Urinary bladder (tissue), 4 donors: ENCODE data around the gene ABL2. TPM values are rescaled to one million over a fixed set of nuclear protein-coding genes. Genes with fewer than 3 reads are reported as not detected.
"Not testable (repeated sequence)": the region's sequence is repeated elsewhere in the genome, so short reads cannot be mapped to it uniquely, and the experiment has no call there.

Source experiments
- DNase-seq: peaks from one replicate; pipeline ENCODE4 v3.0.0-alpha.2; 2015; ENCODE audit errors: extremely low spot score
- H3K27ac ChIP-seq: one replicate; pipeline ENCODE4 v1.5.1; 2013; ENCODE audit warnings: low read depth, mild to moderate bottlenecking, moderate library complexity
- H3K36me3 ChIP-seq: one replicate; pipeline ENCODE4 v1.6.1; 2013; ENCODE audit warnings: mild to moderate bottlenecking, moderate library complexity; ENCODE audit not compliant: insufficient read depth
- H3K4me1 ChIP-seq: one replicate; pipeline ENCODE4 v1.6.1; 2013; ENCODE audit warnings: mild to moderate bottlenecking, moderate library complexity; ENCODE audit not compliant: insufficient read depth
- H3K4me3 ChIP-seq: one replicate; pipeline ENCODE4 v1.5.1; 2013; ENCODE audit warnings: low read depth, low read length
- WGBS: extraction: QIAGEN DNeasy Blood & Tissue Kit; methylation state at CpG from one replicate; pipeline ENCODE4 v1.1.7; 2013; 5-methylcytosine and 5-hydroxymethylcytosine counted together
- polyA plus RNA-seq: library from polyadenylated mRNA; stranded (reverse); fragments of 200-250 nt; gene quantifications from one replicate; pipeline ENCODE4 v1.2.3, GENCODE V29; 2013
- total RNA-seq: library from RNA; depleted of rRNA; stranded (reverse); fragments of >200 nt; gene quantifications from one replicate; pipeline ENCODE4 v1.2.3, GENCODE V29; 2014
- donor health status: healthy with polysubstance abuse.
- donor health status: healthy.

The ABL2 gene
- total and polyA plus RNA-seq, 2 donors, result 5.9 to 17.4 TPM

GRCh38 chr1:179175011-179175841, 54.3 kb downstream of the ABL2 start:
- 74% methylated on average over 2 of the region's 2 CpGs for WGBS
- Histone ChIP-seq H3K4me1 (peaks cover 2% of the 10 kb centered on the region), H3K4me3 (no peak overlapping the region), H3K27ac (no peak overlapping the region), H3K36me3 (no peaks in the 10 kb centered on the region)
- no peak for DNase-seq

DNA sequence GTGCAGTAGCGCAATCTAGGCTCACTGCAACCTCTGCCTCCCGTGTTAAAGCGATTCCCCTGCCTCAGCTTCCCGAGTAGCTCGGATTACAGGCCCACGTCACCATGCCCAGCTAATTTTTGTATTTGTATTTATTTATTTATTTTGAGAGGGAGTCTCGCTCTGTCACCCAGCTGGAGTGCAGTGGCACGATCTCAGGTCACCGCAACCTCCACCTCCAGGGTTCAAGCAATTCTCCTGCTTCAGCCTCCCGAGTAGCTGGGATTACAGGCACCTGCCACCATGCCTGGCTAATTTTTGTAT, 59.1 kb downstream of the ABL2 start:
- not testable (repeated sequence) for H3K4me1 ChIP-seq, H3K36me3 ChIP-seq, DNase-seq, H3K4me3 ChIP-seq, H3K27ac ChIP-seq
- 97% methylated on average over 10 of the region's 10 CpGs for WGBS

DNA sequence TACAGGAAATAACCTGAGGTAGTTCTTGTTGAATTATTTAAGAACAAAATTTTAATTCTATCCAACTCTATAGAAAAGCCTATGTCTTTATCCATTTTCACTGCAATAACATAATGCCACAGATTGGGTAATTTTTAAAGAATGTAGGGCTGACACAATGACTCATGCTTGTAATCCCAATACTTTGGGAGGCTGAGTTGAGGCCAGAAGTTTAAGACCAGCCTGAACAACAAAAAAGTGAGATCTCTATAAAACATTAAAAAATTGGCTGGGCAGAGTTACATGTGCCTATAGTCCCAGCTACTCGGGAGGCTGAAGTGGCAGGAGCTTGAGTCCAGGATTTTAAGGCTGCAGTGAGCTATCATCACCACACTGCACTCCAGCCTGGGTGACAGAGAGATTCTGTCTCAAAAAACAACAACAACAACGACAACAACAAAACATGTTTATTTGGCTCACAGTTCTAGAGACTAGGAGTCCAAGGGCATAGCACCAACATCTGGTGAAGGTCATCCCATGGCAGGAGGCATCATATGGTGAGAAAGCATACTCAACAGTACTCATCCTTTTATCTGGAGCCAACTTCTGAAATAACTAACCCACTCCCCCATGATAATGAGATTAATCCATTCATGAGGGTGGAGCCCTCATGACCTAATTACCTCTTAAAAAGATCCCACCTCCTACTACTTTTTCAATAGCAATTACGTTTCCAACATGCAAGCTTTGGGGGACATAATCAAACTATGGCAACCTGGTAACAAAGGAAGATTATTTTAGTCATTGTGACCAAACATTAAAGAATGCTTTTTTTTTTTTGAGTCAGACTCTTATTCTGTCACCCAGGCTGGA, 59.6 kb downstream of the ABL2 start:
- Histone ChIP-seq H3K4me3 (no peak overlapping the region), H3K36me3 (no peaks in the 10 kb centered on the region), H3K4me1 (peaks cover 3% of the 10 kb centered on the region), H3K27ac (no peak overlapping the region)
- no peak for DNase-seq
- WGBS, result 62% methylated on average over 3 of the region's 3 CpGs

- 52% methylated on average over 3 of the region's 3 CpGs for WGBS
- Histone ChIP-seq H3K27ac (no peak overlapping the region), H3K4me1 (peaks cover 3% of the 10 kb centered on the region), H3K4me3 (no peak overlapping the region), H3K36me3 (no peaks in the 10 kb centered on the region)
- DNase-seq, result no peak
Measured at GRCh38 chr1:179168536-179168935, 60.9 kb downstream of the ABL2 start.

GRCh38 chr1:179167955-179168354, 61.5 kb downstream of the ABL2 start:
- no peak overlapping the region for H3K4me3 ChIP-seq
- 84% methylated on average over 1 of the region's 1 CpG for WGBS
- peaks cover 3% of the 10 kb centered on the region for H3K4me1 ChIP-seq
- H3K36me3 ChIP-seq, result no peaks in the 10 kb centered on the region
- no peak for DNase-seq
- H3K27ac ChIP-seq, result no peak overlapping the region

DNA sequence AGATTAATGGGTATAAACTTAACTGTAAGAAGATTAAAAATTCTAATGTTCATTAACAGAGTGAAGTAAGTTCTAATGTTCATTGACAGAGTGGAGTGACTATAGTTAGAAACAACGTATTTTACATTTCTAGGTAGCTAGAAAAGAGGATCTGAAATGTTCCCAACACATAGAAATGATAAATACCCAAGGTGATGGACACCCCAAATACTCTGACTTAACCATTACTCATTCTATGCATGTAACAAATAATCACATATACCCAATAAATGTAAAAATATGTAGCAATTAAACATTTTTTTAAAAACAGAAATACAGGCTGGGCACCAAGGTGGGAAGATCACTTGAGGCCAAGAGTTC, 62.1 kb downstream of the ABL2 start:
- no peak for DNase-seq
- peak overlapping the region; percentile 18 for H3K27ac ChIP-seq
- H3K36me3 ChIP-seq, result no peaks in the 10 kb centered on the region
- 70% methylated on average over 1 of the region's 1 CpG for WGBS
- H3K4me3 ChIP-seq, result no peak overlapping the region
- peaks cover 3% of the 10 kb centered on the region for H3K4me1 ChIP-seq

DNA sequence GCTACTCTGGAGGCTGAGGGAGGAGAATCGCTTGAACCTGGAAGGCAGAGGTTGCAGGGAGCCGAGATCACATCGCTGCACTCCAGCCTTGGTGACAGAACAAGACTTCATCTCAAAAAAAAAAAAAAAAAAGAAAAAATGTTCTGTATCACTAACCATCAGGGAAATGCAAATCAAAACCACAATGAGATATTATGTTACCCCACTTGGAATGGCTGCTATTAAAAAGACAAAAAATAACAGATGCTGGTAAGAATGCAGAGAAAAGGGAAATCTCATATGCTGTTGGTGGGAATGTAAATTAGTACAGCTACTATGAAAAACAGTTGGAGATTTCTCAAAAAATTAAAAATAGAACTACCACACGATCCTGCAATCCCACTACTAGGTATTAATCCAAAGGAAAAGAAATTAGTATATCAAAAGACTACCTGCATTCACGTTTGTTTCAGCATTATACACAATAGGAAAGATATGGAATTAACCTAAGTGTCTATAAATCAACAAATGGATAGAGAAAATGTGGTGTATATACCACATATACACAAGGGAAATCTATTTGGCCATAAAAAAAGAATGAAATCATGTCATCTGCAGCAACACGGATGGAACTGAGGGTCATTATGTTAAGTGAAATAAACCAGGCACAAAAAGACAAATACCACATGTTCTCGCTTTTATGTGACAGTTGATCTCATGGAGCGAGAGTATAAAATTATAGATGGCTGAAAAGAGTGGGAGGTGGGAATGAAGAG, 62.6 kb downstream of the ABL2 start:
- H3K27ac ChIP-seq, result no peak overlapping the region
- H3K4me1 ChIP-seq, result peaks cover 3% of the 10 kb centered on the region
- H3K4me3 ChIP-seq, result no peak overlapping the region
- no peak for DNase-seq
- 57% methylated on average over 8 of the region's 8 CpGs for WGBS
- H3K36me3 ChIP-seq, result no peaks in the 10 kb centered on the region

DNA sequence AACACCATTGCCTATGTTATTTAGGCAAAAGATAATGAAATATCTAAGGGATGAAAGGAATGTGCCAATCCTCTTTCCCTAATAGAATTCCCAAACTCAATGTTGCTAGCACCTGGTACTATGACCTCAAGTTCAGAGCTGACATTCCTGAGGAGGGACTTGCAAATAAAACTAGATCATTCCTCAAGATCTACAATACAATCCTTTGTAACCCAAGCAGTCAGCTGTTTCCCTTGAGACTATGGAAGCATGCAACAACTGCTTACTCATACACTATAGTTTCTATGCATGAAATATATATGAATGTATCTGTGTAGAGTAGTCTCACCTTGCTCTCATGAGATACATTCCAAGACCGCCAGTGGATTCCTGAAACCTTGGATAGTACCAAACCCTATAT, 65.0 kb downstream of the ABL2 start:
- H3K27ac ChIP-seq, result no peak overlapping the region
- WGBS, result 93% methylated on average over 1 of the region's 1 CpG
- no peak for DNase-seq
- H3K4me3 ChIP-seq, result no peak overlapping the region
- no peaks in the 10 kb centered on the region for H3K36me3 ChIP-seq
- no peaks in the 10 kb centered on the region for H3K4me1 ChIP-seq

- no peak overlapping the region for H3K4me3 ChIP-seq
- no peak overlapping the region for H3K27ac ChIP-seq
- H3K4me1 ChIP-seq, result no peaks in the 10 kb centered on the region
- H3K36me3 ChIP-seq, result no peaks in the 10 kb centered on the region
- 99% methylated on average over 6 of the region's 6 CpGs for WGBS
- DNase-seq, result no peak
Measured at GRCh38 chr1:179156708-179157107, 72.8 kb downstream of the ABL2 start.

- H3K27ac ChIP-seq, result no peak overlapping the region
- DNase-seq, result no peak
- H3K36me3 ChIP-seq, result no peaks in the 10 kb centered on the region
- no peak overlapping the region for H3K4me3 ChIP-seq
- H3K4me1 ChIP-seq, result no peaks in the 10 kb centered on the region
- WGBS, result 93% methylated on average over 1 of the region's 1 CpG
Measured at GRCh38 chr1:179156026-179156425, 73.5 kb downstream of the ABL2 start.

GRCh38 chr1:179155615-179156014, 73.9 kb downstream of the ABL2 start:
- Histone ChIP-seq H3K27ac (no peak overlapping the region), H3K4me3 (no peak overlapping the region), H3K4me1 (no peaks in the 10 kb centered on the region), H3K36me3 (no peaks in the 10 kb centered on the region)
- DNase-seq, result no peak
- WGBS, result 87% methylated on average over 3 of the region's 3 CpGs

DNA sequence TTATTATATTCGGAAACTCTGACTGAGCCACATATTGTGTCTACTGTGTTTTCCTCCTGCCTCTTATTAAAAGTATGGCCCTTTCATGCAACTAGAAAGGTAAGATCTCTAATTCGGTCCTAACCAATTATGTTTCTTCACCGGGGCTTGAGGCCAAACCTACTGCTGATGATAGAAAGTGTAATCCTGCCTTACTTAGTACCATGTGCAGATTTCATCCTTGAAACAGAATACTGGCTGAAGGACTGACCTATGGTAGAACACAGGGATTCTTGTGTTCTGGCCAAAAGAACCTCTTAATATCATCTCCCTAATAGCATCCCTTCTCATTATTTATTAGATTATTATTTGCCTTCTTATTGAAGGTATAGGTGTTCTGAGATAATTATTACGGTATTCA, 75.0 kb downstream of the ABL2 start:
- 96% methylated on average over 4 of the region's 4 CpGs for WGBS

GRCh38 chr1:179153217-179153616, 76.3 kb downstream of the ABL2 start:
- WGBS, result 72% methylated on average over 6 of the region's 6 CpGs
- Histone ChIP-seq H3K27ac (no peak overlapping the region), H3K4me3 (no peak overlapping the region), H3K4me1 (no peaks in the 10 kb centered on the region), H3K36me3 (no peaks in the 10 kb centered on the region)
- no peak for DNase-seq

More for the DNA sequence above, 75.0 kb downstream of the ABL2 start:
- Histone ChIP-seq H3K36me3 (no peaks in the 10 kb centered on the region), H3K27ac (no peak overlapping the region), H3K4me1 (no peaks in the 10 kb centered on the region), H3K4me3 (no peak overlapping the region)
- no peak for DNase-seq
